Activated CD4-positive, alpha-beta memory T cell treated with anti-CD3 and anti-CD28 coated beads, Interleukin-2, amount 10 ng/mL, durations not matched to agents 7 days and 5 days (primary cell): ENCODE measurements around the gene ELMO1. TPM values are rescaled to one million over a fixed set of nuclear protein-coding genes. Genes with fewer than 3 reads are reported as not detected.
A peak's percentile ranks its signal among the peaks of the same experiment; 100 is the strongest.
"Not testable (repeated sequence)": the region's sequence is repeated elsewhere in the genome, so short reads cannot be mapped to it uniquely, and the experiment has no call there.

Experiments
- CTCF ChIA-PET: fragments of 350-600 bp; sonication (Branson Sonifier 250); formaldehyde crosslinking; loops from one replicate; lab custom pipeline; 2021; ENCODE audit warnings: antibody characterized with exemption, inconsistent platforms; lab: Charles Lee
- POLR2A ChIA-PET: fragments of 350-600 bp; sonication (Branson Sonifier 250); formaldehyde crosslinking; loops from one replicate; lab custom pipeline; 2021; ENCODE audit warnings: antibody characterized with exemption; lab: Charles Lee
- DNase-seq: peaks from one replicate; pipeline ENCODE4 v3.0.0-alpha.2; 2020
- H3K27ac Mint-ChIP-seq: one replicate; pipeline ENCODE4 v1.8.0; 2021; ENCODE audit warnings: mild to moderate bottlenecking, mixed read lengths
- H3K27me3 Mint-ChIP-seq: one replicate; pipeline ENCODE4 v1.8.0; 2021; ENCODE audit warnings: mixed read lengths
- H3K36me3 Mint-ChIP-seq: one replicate; pipeline ENCODE4 v1.8.0; 2021; ENCODE audit warnings: low read depth, mixed read lengths
- H3K4me1 Mint-ChIP-seq: one replicate; pipeline ENCODE4 v1.8.0; 2021; ENCODE audit warnings: mixed read lengths
- H3K4me3 Mint-ChIP-seq: one replicate; pipeline ENCODE4 v1.8.0; 2021; ENCODE audit warnings: mild to moderate bottlenecking, mixed read lengths
- H3K9me3 Mint-ChIP-seq: one replicate; pipeline ENCODE4 v1.8.0; 2021; ENCODE audit warnings: mixed read lengths
- total RNA-seq, 2 experiments: library from RNA; stranded (reverse); gene quantifications; one replicate each; pipeline ENCODE4 v1.2.3, GENCODE V29; 2021

The ELMO1 gene
- total RNA-seq, 2 experiments from 2014 or later, result 100 to 102 TPM

- Mint-ChIP-seq H3K4me1 (peaks cover 8% of the 10 kb centered on the region), H3K27ac (no peak overlapping the region), H3K9me3 (peaks cover 3% of the 10 kb centered on the region), H3K27me3 (no peaks in the 10 kb centered on the region), H3K4me3 (no peak overlapping the region), H3K36me3 (peaks cover 23% of the 10 kb centered on the region)
- no peak for DNase-seq
- CTCF ChIA-PET, result interaction anchor here (0.6 to 3.0 kb wide), 8 partner anchors 11 to 315 kb away, joined by 3 to 15 read pairs (median 4); no protein-coding TSS in a partner anchor
- POLR2A ChIA-PET, result no interaction called here
Measured at GRCh38 chr7:36984710-36985312, 463.9 kb downstream of the ELMO1 start.

- peaks cover 8% of the 10 kb centered on the region for H3K4me1 Mint-ChIP-seq
- H3K27me3 Mint-ChIP-seq, result no peaks in the 10 kb centered on the region
- no peak overlapping the region for H3K4me3 Mint-ChIP-seq
- H3K36me3 Mint-ChIP-seq, result peaks cover 25% of the 10 kb centered on the region
- POLR2A ChIA-PET, result no interaction called here
- peaks cover 3% of the 10 kb centered on the region for H3K9me3 Mint-ChIP-seq
- H3K27ac Mint-ChIP-seq, result no peak overlapping the region
- no peak for DNase-seq
- CTCF ChIA-PET, result interaction anchor here (0.7 to 1.6 kb wide), 6 partner anchors 10 to 217 kb away, joined by 3 to 9 read pairs (median 4); no protein-coding TSS in a partner anchor
Measured at GRCh38 chr7:36984041-36984521, 464.6 kb downstream of the ELMO1 start.

GRCh38 chr7:36982766-36983165, 465.9 kb downstream of the ELMO1 start:
- CTCF ChIA-PET, result interaction anchor here (1.4 to 1.6 kb wide), 2 partner anchors 11 to 199 kb away, joined by 3 to 9 read pairs; no protein-coding TSS in a partner anchor
- H3K27me3 Mint-ChIP-seq, result no peaks in the 10 kb centered on the region
- POLR2A ChIA-PET, result no interaction called here
- H3K36me3 Mint-ChIP-seq, result peaks cover 32% of the 10 kb centered on the region
- peaks cover 7% of the 10 kb centered on the region for H3K4me1 Mint-ChIP-seq
- no peak overlapping the region for H3K4me3 Mint-ChIP-seq
- DNase-seq, result no peak
- H3K9me3 Mint-ChIP-seq, result peaks cover 3% of the 10 kb centered on the region
- H3K27ac Mint-ChIP-seq, result no peak overlapping the region

- Mint-ChIP-seq H3K27ac (no peak overlapping the region), H3K36me3 (peaks cover 48% of the 10 kb centered on the region), H3K4me1 (peaks cover 4% of the 10 kb centered on the region), H3K27me3 (no peaks in the 10 kb centered on the region), H3K4me3 (no peak overlapping the region), H3K9me3 (peaks cover 4% of the 10 kb centered on the region)
- ChIA-PET CTCF (interaction anchor here (0.8 to 1.2 kb wide), 6 partner anchors 8 to 202 kb away, joined by 3 to 4 read pairs (median 4); no protein-coding TSS in a partner anchor), POLR2A (interaction anchor here (1.0 kb wide), 1 partner anchor 19 kb away, joined by 3 read pairs; no protein-coding TSS in a partner anchor)
- DNase-seq, result no peak
Measured at GRCh38 chr7:36979810-36980248, 468.8 kb downstream of the ELMO1 start.

- CTCF ChIA-PET, result interaction anchor here (1.3 kb wide), 1 partner anchor 10 kb away, joined by 4 read pairs; no protein-coding TSS in a partner anchor
- Mint-ChIP-seq H3K36me3 (peaks cover 53% of the 10 kb centered on the region), H3K9me3 (peaks cover 6% of the 10 kb centered on the region), H3K4me3 (no peak overlapping the region), H3K4me1 (no peaks in the 10 kb centered on the region), H3K27me3 (no peaks in the 10 kb centered on the region), H3K27ac (no peak overlapping the region)
- DNase-seq, result no peak
- POLR2A ChIA-PET, result no interaction called here
Measured at GRCh38 chr7:36978461-36978860, 470.2 kb downstream of the ELMO1 start.

- no peak for DNase-seq
- ChIA-PET POLR2A (no interaction called here), CTCF (interaction anchor here (1.3 to 1.5 kb wide), 2 partner anchors 10 kb away, joined by 4 read pairs; no protein-coding TSS in a partner anchor)
- peaks cover 50% of the 10 kb centered on the region for H3K36me3 Mint-ChIP-seq
- H3K4me1 Mint-ChIP-seq, result no peaks in the 10 kb centered on the region
- H3K4me3 Mint-ChIP-seq, result no peak overlapping the region
- peaks cover 6% of the 10 kb centered on the region for H3K9me3 Mint-ChIP-seq
- no peaks in the 10 kb centered on the region for H3K27me3 Mint-ChIP-seq
- H3K27ac Mint-ChIP-seq, result no peak overlapping the region
Measured at GRCh38 chr7:36977878-36978277, 470.8 kb downstream of the ELMO1 start.

- H3K27ac Mint-ChIP-seq, POLR2A ChIA-PET, H3K9me3 Mint-ChIP-seq, DNase-seq, H3K27me3 Mint-ChIP-seq, H3K4me3 Mint-ChIP-seq: not testable (repeated sequence)
- peaks cover 23% of the 10 kb centered on the region for H3K4me1 Mint-ChIP-seq
- peaks cover 42% of the 10 kb centered on the region for H3K36me3 Mint-ChIP-seq
- CTCF ChIA-PET, result interaction anchor here (1.6 kb wide), 1 partner anchor 13 kb away, joined by 3 read pairs; no protein-coding TSS in a partner anchor
Measured at GRCh38 chr7:36973534-36973933, 475.1 kb downstream of the ELMO1 start.

GRCh38 chr7:36972140-36972518, 476.5 kb downstream of the ELMO1 start:
- Mint-ChIP-seq H3K27ac (no peak overlapping the region), H3K4me3 (no peak overlapping the region), H3K9me3 (peaks cover 6% of the 10 kb centered on the region), H3K36me3 (peaks cover 36% of the 10 kb centered on the region), H3K27me3 (no peaks in the 10 kb centered on the region), H3K4me1 (peaks cover 27% of the 10 kb centered on the region)
- no peak for DNase-seq
- ChIA-PET POLR2A (no interaction called here), CTCF (interaction anchor here (1.4 kb wide), 1 partner anchor 12 kb away, joined by 4 read pairs; no protein-coding TSS in a partner anchor)

GRCh38 chr7:36971515-36972139, 477.0 kb downstream of the ELMO1 start:
- H3K4me1 Mint-ChIP-seq, result peaks cover 27% of the 10 kb centered on the region
- no peak overlapping the region for H3K4me3 Mint-ChIP-seq
- ChIA-PET CTCF (interaction anchor here (0.8 to 1.4 kb wide), 3 partner anchors 8 to 14 kb away, joined by 3 to 4 read pairs (median 3); no protein-coding TSS in a partner anchor), POLR2A (interaction anchor here (1.1 kb wide), 1 partner anchor 11 kb away, joined by 3 read pairs; no protein-coding TSS in a partner anchor)
- H3K9me3 Mint-ChIP-seq, result peaks cover 6% of the 10 kb centered on the region
- no peak overlapping the region for H3K27ac Mint-ChIP-seq
- no peak for DNase-seq
- no peaks in the 10 kb centered on the region for H3K27me3 Mint-ChIP-seq
- peaks cover 34% of the 10 kb centered on the region for H3K36me3 Mint-ChIP-seq

- POLR2A ChIA-PET, result interaction anchor here (1.1 kb wide), 1 partner anchor 10 kb away, joined by 3 read pairs; no protein-coding TSS in a partner anchor
- Mint-ChIP-seq H3K27ac (peak overlapping the region; percentile 63), H3K4me3 (no peak overlapping the region), H3K36me3 (peaks cover 38% of the 10 kb centered on the region), H3K27me3 (no peaks in the 10 kb centered on the region), H3K4me1 (peaks cover 27% of the 10 kb centered on the region), H3K9me3 (peaks cover 9% of the 10 kb centered on the region)
- CTCF ChIA-PET, result interaction anchor here (0.8 to 1.4 kb wide), 3 partner anchors 9 to 13 kb away, joined by 3 to 4 read pairs (median 3); no protein-coding TSS in a partner anchor
- DNase-seq, result no peak
Measured at GRCh38 chr7:36970551-36971514, 477.8 kb downstream of the ELMO1 start.

- DNase-seq, result peak; percentile 36
- H3K4me3 Mint-ChIP-seq, result no peak overlapping the region
- ChIA-PET CTCF (interaction anchor here (1.1 to 1.3 kb wide), 2 partner anchors 11 to 213 kb away, joined by 3 read pairs; no protein-coding TSS in a partner anchor), POLR2A (no interaction called here)
- H3K36me3 Mint-ChIP-seq, result peaks cover 40% of the 10 kb centered on the region
- no peaks in the 10 kb centered on the region for H3K27me3 Mint-ChIP-seq
- peaks cover 35% of the 10 kb centered on the region for H3K4me1 Mint-ChIP-seq
- H3K9me3 Mint-ChIP-seq, result peaks cover 11% of the 10 kb centered on the region
- H3K27ac Mint-ChIP-seq, result peak overlapping the region; percentile 78
Measured at GRCh38 chr7:36969376-36969775, 479.3 kb downstream of the ELMO1 start.

- no peak overlapping the region for H3K27ac Mint-ChIP-seq
Measured at GRCh38 chr7:36967387-36967786, 481.3 kb downstream of the ELMO1 start.

More at GRCh38 chr7:36967387-36967786, 481.3 kb downstream of the ELMO1 start:
- Mint-ChIP-seq H3K4me3 (no peak overlapping the region), H3K27me3 (no peaks in the 10 kb centered on the region), H3K9me3 (peaks cover 11% of the 10 kb centered on the region), H3K4me1 (peaks cover 36% of the 10 kb centered on the region), H3K36me3 (peaks cover 37% of the 10 kb centered on the region)
- no peak for DNase-seq
- POLR2A ChIA-PET, result interaction anchor here (1.6 kb wide), 1 partner anchor 12 kb away, joined by 4 read pairs; no protein-coding TSS in a partner anchor
- CTCF ChIA-PET, result interaction anchor here (1.1 to 1.5 kb wide), 4 partner anchors 10 to 476 kb away, joined by 3 to 4 read pairs (median 4); no protein-coding TSS in a partner anchor
